Measurements from ENCODE around the gene CTNNBL1.

Gene CTNNBL1

DNA sequence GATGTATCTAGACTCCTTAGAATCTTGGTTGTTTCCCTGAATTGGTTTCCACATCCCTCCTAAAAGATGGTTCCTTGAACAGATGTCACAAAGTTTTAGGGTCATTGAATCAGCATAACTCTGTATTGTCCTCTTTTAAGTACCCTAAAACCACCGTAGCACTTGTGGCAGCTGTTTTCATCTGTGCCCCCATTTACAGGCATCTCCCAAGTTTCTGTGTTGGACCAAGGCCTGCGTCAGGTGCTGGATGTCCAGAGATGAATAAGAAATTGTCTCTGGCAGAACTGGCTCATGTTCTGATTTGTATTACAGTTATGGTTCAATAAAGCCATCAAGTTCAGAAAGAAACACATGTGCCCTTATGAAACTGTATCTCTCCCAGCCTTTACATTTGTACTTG lies 48.3 kb downstream of the CTNNBL1 start:
- no peak for DNase-seq

DNA sequence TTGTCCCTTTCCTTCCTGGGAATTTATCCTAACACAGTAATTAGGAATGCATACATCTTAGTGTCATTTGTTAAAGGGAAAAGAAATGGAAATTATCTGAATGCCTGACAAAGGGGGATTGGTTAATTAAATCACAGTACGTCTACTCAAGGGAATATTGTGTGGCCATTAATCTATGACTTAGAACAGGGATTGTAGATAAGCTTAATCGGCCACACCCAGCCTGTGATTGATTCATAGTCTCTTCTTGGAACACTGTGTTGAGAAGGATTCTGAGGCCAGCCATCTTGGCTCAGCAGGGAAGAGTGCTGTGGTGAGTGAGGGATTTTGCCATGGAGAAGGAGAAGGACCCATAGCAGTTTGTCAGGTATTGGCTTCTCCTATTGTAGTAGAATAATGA lies 50.5 kb downstream of the CTNNBL1 start:
- DNase-seq, result no peak

DNA sequence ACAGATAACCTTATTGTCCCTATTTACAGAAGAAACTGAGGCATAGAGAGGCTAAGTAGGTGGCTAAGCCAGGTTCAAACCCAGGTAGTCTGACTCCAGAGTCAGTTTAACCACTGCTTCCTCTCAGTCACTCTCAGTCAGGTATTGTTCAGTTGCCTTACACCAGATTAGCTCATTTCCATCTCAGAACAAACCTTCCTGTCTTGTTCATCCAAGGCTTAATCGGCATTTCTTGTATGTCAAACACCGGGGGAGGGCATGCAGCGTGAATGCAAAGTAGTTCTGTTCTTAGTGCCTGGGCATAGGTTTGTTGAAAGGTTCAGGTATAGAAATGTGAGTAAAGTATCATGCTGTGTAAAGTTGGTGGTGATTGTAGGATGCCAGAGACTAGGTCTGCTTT lies 51.7 kb downstream of the CTNNBL1 start:
- peak in 1 of 2 donors; percentile 9 for DNase-seq

DNA sequence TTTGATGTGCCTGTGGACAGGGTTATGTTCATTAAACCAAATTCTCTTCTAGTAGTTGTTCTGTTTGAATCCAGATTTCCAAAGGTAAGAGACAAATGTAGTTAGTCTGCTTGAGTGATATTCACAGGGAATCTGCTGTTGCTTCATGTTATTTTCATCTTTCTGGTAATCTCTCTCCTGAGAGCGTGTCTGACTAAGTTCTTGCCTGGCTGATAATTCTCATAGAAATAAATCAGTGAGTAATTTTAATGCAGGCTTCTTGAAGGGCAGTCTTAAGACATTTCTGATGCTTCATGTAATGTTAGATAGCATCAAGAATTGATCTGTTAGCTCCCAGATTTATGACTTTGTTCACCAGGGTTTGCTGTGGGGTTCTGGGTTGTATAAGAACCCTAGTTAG lies 54.2 kb downstream of the CTNNBL1 start:
- no peak for DNase-seq

DNA sequence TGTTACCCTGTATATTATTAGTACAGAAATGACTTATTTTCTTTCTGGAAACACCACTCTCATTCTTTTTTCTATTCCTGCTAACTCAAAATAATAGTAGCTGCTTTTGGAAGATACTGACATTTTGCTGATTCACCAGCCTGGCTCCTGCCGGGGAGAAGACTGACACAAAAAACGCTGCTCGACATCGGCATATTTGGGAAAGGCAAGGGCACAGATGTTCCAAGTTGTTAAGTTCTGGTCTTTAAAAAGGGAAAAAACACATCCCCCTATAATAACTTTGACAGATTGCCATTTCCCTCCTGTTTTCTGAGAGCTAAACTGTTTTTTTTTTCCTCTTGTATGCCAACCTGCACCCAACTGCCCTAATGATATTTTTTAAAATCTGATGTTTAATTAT lies 55.4 kb downstream of the CTNNBL1 start:
- no peak for DNase-seq

DNA sequence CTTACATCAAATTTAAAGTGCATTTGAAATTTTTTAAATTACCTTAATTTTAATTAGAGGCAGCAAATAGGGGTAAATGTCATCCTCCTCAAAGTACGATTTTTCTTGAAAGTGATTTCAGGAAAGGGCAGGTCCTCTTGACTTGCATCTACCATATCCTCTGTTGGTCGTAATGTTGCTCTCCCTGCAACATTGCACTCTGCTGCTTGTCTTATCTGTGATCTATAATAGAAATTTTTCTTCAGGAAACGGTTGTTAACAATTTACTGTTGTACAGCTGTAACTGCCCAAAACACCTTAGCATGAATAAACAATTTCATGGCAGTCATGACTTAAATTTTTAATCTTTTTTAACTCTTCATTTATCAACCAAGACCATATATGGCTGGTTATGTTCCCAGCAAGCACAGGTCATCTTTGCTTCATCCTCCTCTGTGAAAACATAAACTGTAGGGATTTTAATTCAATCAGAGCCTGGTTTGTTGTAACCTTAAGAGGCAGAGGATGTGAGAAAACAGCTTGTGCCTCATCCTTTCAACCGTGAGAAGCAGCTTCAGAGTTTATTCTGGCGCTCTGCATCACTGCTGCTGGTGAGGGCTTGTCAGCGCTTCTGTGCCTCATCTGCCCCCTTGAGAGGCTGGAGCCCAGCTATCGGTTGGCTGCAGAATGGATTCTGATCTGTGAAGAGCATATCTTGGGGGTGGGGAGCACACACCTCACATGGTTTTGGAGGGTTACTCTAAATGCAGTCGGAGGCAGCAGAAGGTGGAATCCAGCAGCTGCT lies 56.0 kb downstream of the CTNNBL1 start:
- DNase-seq, result no peak

DNA sequence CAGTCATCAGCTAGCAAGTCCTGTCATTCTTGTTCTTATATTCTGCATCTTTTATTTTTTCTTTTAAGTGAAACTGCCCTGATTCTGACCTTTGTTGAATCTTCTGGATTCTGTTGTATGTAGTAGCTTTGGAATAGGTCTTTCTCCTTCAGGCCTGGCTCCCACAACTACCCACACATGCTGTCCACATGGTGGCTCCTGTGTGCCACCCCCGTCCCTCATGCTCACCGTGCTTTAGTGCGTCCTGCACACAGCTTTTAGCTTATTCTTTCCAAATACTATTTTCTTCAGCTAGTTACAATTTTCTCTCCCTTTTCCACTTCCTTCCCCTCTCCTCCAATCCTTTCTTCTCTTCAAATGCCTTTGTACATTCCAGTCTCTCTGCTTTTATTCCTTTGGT lies 61.8 kb downstream of the CTNNBL1 start:
- no peak for DNase-seq

DNA sequence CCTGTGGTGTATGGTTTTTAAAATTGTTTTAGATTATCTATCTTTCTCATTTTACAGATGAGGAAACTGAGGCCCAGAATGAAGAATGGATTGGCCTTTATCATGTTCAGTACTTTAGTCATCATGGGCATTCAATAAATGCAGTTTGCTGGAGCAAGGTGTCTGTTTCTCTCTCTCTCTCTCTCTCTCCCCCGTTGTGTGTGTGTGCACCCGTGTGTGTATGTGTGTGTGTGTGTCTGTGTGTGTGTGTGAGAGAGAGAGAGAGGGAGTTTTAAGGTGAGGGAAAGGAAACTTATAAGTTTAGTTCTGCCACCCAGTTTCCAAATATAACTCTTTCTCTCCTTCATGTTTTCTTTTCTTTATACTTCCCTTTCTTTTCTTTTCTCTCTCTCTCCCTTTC lies 62.4 kb downstream of the CTNNBL1 start:
- no peak for DNase-seq

DNA sequence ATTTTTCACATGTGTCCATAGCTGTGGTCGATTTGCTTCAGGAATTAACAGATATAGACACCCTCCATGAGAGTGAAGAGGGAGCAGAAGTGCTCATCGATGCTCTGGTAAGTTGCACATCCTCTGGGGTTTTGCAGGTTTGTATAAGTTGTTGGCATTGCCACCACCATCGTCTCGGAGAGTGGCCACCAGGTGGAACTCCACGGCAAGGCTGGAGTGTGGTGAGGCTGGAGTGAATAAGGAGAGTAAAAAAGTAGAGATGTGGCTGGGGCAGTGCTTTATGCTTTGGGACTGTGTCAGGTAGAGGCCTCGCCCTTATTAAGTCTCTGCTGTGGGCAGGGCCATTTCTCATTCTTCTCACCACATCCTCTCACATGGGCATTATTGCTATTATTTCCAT lies 63.7 kb downstream of the CTNNBL1 start:
- no peak for DNase-seq

DNA sequence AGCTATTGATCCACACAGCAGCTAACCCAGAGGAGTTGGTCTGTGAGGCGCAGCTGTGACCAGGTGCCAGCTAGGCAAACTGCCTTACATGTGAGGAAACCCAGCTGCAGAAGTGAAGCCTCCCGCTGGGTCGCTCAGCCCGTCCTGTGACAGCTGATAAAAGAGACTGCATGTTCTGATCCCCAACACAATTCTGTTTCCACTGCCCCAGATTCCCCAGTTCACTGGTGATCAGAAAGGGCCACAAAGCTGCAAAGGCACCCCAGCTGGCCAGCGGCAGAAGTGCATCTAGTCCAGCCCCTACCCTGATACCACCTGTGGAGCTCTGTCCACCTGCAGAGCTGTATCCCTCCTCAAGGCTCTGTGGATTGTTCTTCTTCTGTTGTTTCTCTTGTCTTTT lies 64.5 kb downstream of the CTNNBL1 start:
- DNase-seq, result no peak

DNA sequence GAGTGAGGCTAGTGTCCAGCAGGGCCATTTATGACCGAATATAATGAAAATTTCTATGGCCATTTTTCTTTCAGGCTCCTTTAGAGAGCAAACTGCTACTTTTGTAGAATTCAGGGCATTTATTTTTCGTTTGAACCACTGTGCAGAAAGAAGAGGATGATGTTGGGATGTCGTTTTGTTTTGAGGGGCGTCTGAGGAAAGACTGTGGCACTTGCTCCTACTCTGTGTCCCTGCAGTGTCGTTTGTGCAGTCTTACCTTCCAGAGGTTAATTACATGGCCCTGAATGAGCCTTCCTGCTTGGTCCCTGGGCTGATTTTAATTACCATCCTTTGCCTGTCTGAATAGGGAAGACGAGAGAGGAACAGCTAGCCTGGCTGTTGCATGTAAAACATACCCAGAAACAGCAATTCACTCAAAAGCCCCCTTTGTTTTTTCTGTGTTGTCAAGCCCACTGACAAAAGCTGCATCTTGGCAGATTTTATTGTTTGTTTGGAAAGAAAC lies 65.3 kb downstream of the CTNNBL1 start:
- no peak for DNase-seq

DNA sequence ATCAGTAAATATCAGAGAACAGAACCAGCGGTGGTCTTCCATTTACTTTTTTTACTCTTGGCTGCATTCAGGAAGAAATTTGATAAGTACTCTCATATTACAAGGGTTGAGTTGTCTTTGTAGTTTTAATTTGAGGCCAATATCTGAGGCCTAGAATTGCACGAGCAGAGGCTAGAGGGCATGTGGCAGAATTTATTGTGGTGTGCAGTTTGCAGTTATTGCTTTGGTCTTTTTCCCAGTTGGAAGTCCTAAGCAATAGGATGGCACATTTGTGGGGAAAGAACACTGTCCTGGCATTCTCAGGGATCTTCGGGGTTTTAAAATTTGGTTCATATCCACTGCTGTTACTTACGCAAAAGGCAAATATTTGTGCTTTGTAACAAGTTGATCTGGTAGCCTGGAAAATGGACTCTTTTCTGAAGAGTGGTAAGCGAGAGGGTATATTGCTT lies 66.0 kb downstream of the CTNNBL1 start:
- no peak for DNase-seq

DNA sequence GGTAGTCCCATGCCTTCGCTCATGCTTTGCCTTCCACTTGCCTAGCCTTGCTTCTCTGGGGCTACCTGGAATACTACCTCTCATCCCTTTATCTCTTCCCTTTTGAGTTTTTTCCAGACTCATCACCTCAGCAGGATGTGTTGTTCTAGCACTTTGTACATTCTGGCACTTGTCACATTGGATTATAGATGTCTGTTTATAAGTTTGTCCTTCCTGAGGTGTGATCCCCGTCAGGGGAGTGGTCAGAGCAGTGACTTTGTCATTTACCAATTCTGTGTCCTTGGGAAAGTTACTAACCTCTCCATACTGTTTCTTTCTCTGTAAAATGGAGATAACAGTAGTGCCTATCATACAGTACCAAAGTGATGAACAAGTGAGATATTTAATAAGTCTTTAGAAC lies 66.5 kb downstream of the CTNNBL1 start:
- DNase-seq, result no peak

DNA sequence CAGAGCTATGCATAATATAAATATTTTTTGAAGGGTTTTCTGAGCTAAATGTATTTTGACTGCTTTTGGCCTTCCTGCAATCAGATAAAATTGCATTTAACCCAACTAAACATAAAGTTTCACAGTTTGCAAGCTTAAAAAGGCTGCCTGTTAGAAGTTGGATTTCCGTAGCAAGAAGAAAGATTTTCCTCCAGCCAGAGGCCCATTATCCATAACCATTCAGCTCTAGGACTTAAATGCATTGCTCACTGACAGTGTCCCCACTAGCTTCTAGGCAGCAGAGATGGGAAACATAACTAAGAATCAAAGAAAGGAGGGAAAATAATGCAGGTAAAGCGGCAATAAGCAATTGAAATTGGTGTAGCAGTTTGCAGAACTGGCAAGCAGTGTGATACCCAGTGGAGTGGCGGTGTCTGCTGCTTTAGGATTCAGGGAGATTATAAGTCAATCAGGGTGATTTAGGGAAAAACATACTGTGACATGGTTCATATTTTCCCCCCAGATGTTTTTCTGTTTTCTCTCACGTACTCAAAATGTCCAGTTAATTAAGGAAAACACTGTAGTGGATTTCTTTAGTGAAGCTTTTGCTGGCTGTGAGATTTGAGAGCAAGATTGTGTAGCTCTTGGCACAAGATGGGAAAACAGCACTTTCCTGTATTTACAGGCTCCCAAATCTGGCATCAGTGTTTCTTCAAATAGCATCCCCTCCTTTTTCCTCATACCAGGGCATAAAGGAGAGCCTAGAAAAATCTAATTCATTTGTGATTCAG lies 69.1 kb downstream of the CTNNBL1 start:
- DNase-seq, result no peak

DNA sequence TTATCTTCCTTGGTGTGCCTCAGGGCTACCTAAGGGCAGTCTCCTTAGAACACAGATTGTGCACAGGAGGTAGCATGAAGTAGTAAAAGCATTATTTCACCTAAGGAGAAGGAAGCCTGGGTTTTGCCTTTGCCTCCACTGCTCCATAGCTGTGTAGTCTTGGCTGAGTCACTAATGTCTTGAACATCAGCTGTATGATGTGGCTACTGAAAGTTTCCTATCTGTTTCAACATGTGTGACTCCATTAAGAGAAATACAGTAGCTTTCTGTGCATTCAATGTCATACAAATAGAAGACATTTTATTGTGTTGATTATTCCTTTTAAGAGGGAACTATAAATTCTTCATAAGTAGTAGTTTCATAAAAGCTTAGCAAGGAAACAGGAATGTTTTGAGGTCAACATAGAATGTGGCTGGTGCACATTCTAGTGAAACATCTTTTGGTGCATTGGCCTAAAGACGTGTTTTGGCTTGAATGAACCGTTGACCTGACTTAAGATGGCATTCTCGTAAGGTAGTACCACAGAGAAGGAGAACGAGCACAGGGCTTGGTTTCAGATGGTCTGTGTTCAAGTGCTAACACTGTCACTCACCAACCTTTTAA lies 70.6 kb downstream of the CTNNBL1 start:
- no peak for DNase-seq

DNA sequence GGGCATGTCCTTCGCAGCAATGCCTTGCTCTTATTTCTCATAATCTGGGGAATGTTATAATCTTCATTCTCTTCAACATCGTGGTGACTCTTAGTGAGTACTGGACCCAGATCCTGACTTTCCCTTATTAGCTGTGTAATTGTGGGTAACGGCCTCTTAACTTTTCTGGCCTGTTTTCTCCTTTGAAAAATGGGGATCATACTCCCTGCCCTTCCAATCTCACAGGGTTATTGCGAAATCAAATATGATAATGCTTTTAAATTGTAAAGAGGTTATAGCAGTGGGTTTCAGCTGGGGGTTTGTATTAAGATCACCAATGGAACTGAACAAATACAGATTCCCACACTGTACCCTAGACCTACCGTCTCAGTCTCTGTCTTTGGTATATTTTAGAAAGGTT lies 77.1 kb downstream of the CTNNBL1 start:
- no peak for DNase-seq

DNA sequence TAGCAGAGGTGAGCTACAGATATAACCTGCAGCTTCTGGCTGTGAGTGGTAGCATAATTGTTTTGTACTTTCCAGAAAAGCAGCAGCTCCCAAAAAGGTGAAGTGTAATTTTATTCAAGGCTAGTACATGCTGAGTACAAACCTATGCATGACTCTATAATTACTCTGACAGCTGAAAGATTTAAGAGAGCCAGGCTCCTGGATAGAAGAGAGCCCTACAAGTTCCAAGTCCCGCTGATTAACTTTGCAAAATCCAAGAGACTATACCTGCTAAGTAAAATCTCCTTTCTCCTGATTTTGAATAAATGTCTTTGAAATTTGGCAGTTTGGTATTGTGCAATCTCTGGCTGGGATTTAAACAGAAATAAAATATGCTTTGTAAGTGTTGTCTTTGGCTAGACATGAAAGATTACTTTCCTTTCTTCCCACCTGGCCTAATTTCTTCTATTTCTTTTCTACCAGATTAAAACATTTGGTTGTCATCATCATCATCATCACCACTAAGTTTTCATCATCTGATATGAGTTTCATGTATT lies 79.5 kb downstream of the CTNNBL1 start:
- DNase-seq, result no peak

DNA sequence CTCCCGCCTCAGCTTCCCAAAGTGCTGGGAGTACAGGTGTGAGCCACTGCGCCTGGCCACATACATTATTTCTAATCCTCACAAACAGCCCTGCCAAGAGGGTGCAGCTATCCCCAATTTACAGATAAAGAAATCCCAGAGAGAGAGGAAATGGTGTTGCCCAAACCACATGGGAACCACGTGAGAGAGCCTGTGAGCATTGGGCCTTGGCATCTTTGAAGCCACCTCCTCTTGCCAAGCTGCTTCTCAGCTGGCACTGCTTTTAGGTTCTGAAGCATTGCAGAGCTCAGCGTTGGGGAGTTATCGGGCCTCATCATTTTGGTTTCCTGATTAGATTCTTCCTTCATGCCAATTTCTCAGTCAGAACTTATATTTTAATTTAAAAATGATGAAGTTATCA lies 80.3 kb downstream of the CTNNBL1 start:
- DNase-seq, result no peak

DNA sequence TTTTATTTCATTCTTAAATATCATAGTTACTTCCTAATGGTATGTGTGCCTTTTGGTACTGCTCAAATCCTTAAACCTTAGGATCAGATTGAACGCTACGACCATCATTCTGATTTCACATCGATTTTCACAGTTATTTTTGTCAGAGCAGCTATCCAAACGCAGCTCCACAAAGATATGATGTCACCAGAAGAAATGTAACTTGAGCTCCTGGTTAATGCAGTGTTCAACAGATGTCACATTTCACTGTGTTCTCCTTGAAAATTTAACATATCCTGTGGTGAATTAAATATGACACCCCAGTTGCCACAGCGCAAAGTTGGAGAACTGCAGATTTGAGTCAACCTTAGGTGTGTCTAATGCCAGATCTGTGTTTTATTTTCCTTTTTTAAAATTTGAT lies 81.4 kb downstream of the CTNNBL1 start:
- no peak for DNase-seq

DNA sequence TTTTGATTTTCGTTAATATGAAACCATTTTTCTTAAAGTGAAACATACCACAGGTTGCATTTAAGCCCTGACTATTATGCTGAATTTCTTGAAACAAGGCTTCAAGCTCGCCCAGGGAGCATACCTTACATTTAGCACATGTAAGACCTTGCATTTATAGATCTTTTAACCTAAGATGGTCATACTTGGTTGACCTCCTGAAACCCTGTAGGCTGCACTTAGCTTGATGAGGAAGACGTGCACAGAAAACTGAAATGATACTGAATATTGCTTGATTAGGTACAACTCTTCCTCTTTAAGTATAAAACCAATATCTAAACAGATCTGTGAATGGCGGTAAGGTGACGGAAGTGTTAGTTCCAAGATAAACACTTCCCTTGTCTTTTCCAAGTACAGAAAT lies 82.2 kb downstream of the CTNNBL1 start:
- no peak for DNase-seq

DNA sequence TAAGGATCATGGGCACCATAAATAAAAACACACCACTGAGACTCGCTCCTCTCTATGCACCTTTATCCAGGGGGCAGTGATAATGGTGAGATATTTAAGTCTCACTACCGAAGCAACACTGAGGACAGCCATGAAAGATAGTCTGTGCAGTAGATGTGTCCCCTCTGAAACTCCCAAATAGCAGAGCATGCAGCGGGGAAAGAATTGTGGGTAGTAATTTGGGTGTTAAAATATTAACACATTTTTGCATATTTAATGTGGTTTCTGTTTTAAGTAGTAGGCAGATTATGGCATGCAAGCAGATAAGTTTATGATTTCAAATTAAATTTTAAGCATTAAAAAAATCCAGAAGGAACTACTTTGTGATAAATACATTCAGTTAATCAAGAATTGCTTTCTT lies 82.7 kb downstream of the CTNNBL1 start:
- DNase-seq, result no peak

DNA sequence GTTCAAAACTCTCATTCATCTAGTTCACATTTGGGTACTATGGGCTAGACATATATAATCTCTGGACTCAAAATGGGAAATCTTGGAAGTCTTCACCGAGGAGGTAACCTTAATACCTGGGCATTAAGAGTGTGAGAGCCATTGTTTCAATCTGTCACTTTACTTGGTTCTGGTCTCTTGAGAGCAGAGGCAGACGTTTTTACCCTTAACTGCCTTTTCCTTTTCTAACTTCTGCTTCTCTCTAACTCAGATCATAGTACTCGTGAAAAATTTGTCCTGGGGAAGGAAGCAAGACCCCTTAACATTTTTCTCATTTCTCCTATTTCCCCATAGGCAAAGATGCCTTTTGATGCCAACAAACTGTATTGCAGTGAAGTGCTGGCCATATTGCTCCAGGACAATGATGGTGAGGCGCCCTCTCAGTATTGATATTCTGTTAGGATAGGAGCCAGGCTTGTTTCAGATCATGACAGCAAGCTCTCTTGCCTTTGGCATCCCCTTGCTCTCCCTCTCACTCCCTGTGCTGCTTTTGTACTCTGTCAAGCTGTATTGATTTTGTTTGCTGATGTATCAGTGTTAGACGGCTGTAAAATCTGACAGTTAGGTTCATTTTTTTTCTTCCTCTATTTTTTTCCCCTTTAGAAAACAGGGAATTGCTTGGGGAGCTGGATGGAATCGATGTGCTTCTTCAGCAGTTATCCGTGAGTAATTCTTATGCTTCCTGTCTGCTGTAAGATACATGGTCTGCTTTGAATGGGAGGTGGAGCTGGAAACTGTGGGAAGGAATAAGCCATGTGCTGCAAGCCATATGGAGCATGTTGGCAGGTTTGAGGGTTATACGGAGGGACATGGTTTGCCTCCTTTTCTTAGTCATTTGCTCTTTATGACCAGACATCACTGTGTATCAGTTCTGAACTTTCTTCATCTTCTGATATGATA lies 83.5 kb downstream of the CTNNBL1 start:
- DNase-seq, result no peak
